WTC11 (cell line): ENCODE measurements around the gene EEF1AKMT3. TPM values are rescaled to one million over a fixed set of nuclear protein-coding genes. Genes with fewer than 3 reads are reported as not detected.

Source experiments
- ATAC-seq: fragments of 200-7000 bp; cut with Tn5 transposase; 2 replicates; pipeline ENCODE4 v1.10.0; 2021; ENCODE audit warnings: mild to moderate bottlenecking, moderate library complexity
- CTCF ChIA-PET: fragments of 300-600 bp; sonication (Branson Sonifier 250); formaldehyde crosslinking; loops from one replicate; lab custom pipeline; 2021; ENCODE audit warnings: antibody characterized with exemption; lab: Charles Lee
- POLR2A ChIA-PET: fragments of 350-600 bp; sonication (Branson Sonifier 250); formaldehyde crosslinking; loops from one replicate; lab custom pipeline; 2021; ENCODE audit warnings: antibody characterized with exemption; lab: Charles Lee
- DNase-seq: peaks from one replicate; pipeline ENCODE4 v3.0.0; 2021; ENCODE audit warnings: low spot score
- H3K27ac Mint-ChIP-seq: 2 replicates; pipeline ENCODE4 v1.8.0; 2021; ENCODE audit warnings: mixed read lengths
- H3K27me3 Mint-ChIP-seq: 2 replicates; pipeline ENCODE4 v1.8.0; 2021; ENCODE audit warnings: low read depth, mild to moderate bottlenecking, moderate library complexity, mixed read lengths
- H3K36me3 Mint-ChIP-seq: 2 replicates; pipeline ENCODE4 v1.8.0; 2021; ENCODE audit warnings: mixed read lengths
- H3K4me1 Mint-ChIP-seq: 2 replicates; pipeline ENCODE4 v1.8.0; 2022; ENCODE audit warnings: mixed read lengths
- H3K4me3 Mint-ChIP-seq: 2 replicates; pipeline ENCODE4 v1.8.0; 2021; ENCODE audit warnings: mild to moderate bottlenecking, moderate library complexity, mixed read lengths
- H3K9me3 Mint-ChIP-seq: 2 replicates; pipeline ENCODE4 v1.8.0; 2021; ENCODE audit warnings: mixed read lengths
- CREB1 ChIP-seq: sonication (generic); formaldehyde crosslinking; IDR thresholded peaks from 2 replicates; pipeline ENCODE4 v1.8.0; 2023; ENCODE audit warnings: mild to moderate bottlenecking, missing genetic modification reagents
- FOXJ3 ChIP-seq: sonication (generic); formaldehyde crosslinking; IDR thresholded peaks from 2 replicates; pipeline ENCODE4 v1.9.0; 2021; ENCODE audit warnings: missing genetic modification reagents, mild to moderate bottlenecking, borderline replicate concordance
- GABPB1 ChIP-seq: sonication (generic); formaldehyde crosslinking; IDR thresholded peaks from 2 replicates; pipeline ENCODE4 v1.8.1; 2023; ENCODE audit warnings: mild to moderate bottlenecking, missing genetic modification reagents
- PRRX2 ChIP-seq: fragments of 250-450 bp; sonication (Bioruptor Pico); IDR thresholded peaks from 2 replicates; pipeline ENCODE4 v1.8.0; 2021; ENCODE audit warnings: mild to moderate bottlenecking
- RORB ChIP-seq: fragments of 250-450 bp; sonication (Bioruptor Pico); IDR thresholded peaks from 2 replicates; pipeline ENCODE4 v1.9.0; 2021; ENCODE audit warnings: mild to moderate bottlenecking
- SP1 ChIP-seq: sonication (generic); formaldehyde crosslinking; conservative IDR thresholded peaks from 2 replicates; pipeline ENCODE4 v1.8.1; 2022; ENCODE audit warnings: missing genetic modification reagents
- TCF7 ChIP-seq: sonication (generic); formaldehyde crosslinking; IDR thresholded peaks from 2 replicates; pipeline ENCODE4 v1.8.0; 2022; ENCODE audit warnings: mild to moderate bottlenecking, low read depth, missing genetic modification reagents, moderate library complexity
- TEAD1 ChIP-seq: sonication (generic); formaldehyde crosslinking; IDR thresholded peaks from 2 replicates; pipeline ENCODE4 v1.8.0; 2022; ENCODE audit warnings: mild to moderate bottlenecking, missing genetic modification reagents
- TP53 ChIP-seq: sonication (generic); formaldehyde crosslinking; IDR thresholded peaks from 2 replicates; pipeline ENCODE4 v1.8.1; 2023; ENCODE audit warnings: mild to moderate bottlenecking, missing genetic modification reagents
- ZBTB21 ChIP-seq: sonication (generic); formaldehyde crosslinking; IDR thresholded peaks from 2 replicates; pipeline ENCODE4 v1.8.1; 2023; ENCODE audit warnings: mild to moderate bottlenecking, missing genetic modification reagents, borderline replicate concordance
- ZNF121 ChIP-seq: sonication (generic); formaldehyde crosslinking; IDR thresholded peaks from 2 replicates; pipeline ENCODE4 v1.8.0; 2023; ENCODE audit warnings: missing genetic modification reagents
- ZNF219 ChIP-seq: sonication (generic); formaldehyde crosslinking; IDR thresholded peaks from 2 replicates; pipeline ENCODE4 v1.8.0; 2023; ENCODE audit warnings: missing genetic modification reagents, mild to moderate bottlenecking, borderline replicate concordance
- total RNA-seq: library from RNA; stranded (reverse); gene quantifications from 3 replicates; pipeline ENCODE4 v1.2.3, GENCODE V29; 2021
- TF ChIP-seq, protein P1 (sequence below): sonication (generic); formaldehyde crosslinking; IDR thresholded peaks from 2 replicates; pipeline ENCODE4 v1.8.1; 2022; ENCODE audit warnings: mild to moderate bottlenecking, moderate library complexity, missing genetic modification reagents
- TF ChIP-seq, protein P2 (sequence below): sonication (generic); formaldehyde crosslinking; IDR thresholded peaks from 2 replicates; pipeline ENCODE4 v1.8.0; 2022; ENCODE audit warnings: mild to moderate bottlenecking, missing genetic modification reagents
- TF ChIP-seq, protein P3 (sequence below): sonication (generic); formaldehyde crosslinking; IDR thresholded peaks from 2 replicates; pipeline ENCODE4 v1.8.1; 2022; ENCODE audit warnings: low read depth, missing genetic modification reagents, borderline replicate concordance
- TF ChIP-seq, protein P4 (sequence below): sonication (generic); formaldehyde crosslinking; IDR thresholded peaks from 2 replicates; pipeline ENCODE4 v1.8.0; 2022; ENCODE audit warnings: mild to moderate bottlenecking, missing genetic modification reagents
- TF ChIP-seq, protein P5 (sequence below): sonication (generic); formaldehyde crosslinking; IDR thresholded peaks from 2 replicates; pipeline ENCODE4 v1.8.1; 2023; ENCODE audit warnings: mild to moderate bottlenecking, moderate library complexity, missing genetic modification reagents
- TF ChIP-seq, protein P6 (sequence below): fragments of 200-600 bp; IDR thresholded peaks from 2 replicates; pipeline ENCODE4 v1.8.0; 2022; ENCODE audit warnings: antibody characterized with exemption
- TF ChIP-seq, protein P7 (sequence below): sonication (generic); formaldehyde crosslinking; IDR thresholded peaks from 2 replicates; pipeline ENCODE4 v1.8.0; 2022; ENCODE audit warnings: mild to moderate bottlenecking, missing genetic modification reagents
- TF ChIP-seq, protein P8 (sequence below): sonication (generic); formaldehyde crosslinking; IDR thresholded peaks from 2 replicates; pipeline ENCODE4 v1.8.1; 2023; ENCODE audit warnings: mild to moderate bottlenecking, missing genetic modification reagents
- TF ChIP-seq, protein P9 (sequence below): sonication (generic); formaldehyde crosslinking; IDR thresholded peaks from 2 replicates; pipeline ENCODE4 v1.8.1; 2022; ENCODE audit warnings: mild to moderate bottlenecking, missing genetic modification reagents, moderate library complexity, borderline replicate concordance

The EEF1AKMT3 gene
- total RNA-seq, 1 experiment from 2014 or later = 3.2 TPM

DNA sequence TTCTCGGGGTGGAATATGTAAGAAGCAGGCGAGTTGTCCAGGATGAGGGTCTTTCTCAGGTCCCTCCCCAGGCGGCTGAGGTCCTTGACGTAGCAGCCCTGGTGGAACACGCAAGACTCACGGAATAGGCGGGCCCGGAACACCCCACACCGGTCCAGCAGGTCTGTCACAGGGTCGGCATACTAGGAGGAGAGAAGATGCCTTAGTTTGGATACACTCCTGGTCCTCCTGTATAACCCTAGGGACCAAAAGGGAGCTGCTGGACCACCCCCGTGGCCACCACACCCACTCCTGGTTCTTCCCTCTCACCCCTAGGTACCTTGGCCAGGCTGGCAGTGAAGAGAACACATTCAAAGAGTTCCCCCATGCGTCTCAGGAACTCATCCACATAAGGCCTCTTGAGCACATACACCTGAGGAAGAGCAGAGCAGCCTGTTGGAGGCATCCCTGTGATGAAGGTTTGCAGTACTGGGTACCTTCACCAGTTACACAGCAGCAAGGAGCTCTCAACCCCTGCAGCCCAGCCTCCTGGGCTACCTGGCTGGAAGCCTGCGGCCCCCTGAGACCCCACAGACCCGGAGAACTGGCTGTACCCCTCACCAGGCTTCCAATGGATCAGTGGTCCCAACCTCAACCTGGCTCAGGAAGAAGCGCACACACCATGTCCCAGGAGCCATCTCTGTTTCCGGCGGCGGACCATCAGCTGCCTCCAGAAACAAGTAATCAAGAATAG is 51.7 kb downstream of the EEF1AKMT3 start:
- DNase-seq = no peak
- Mint-ChIP-seq H3K36me3 (peaks cover 65% of the 10 kb centered on the region), H3K27ac (no peak overlapping the region), H3K4me3 (no peak overlapping the region), H3K4me1 (no peaks in the 10 kb centered on the region), H3K27me3 (no peaks in the 10 kb centered on the region), H3K9me3 (no peaks in the 10 kb centered on the region)
- no peak for ATAC-seq
- ChIA-PET CTCF (interaction anchor here (3.5 kb wide), 1 partner anchor 9 kb away, joined by 14 read pairs; no protein-coding TSS in a partner anchor), POLR2A (interaction anchor here (0.9 kb wide), 1 partner anchor 42 kb away, joined by 3 read pairs; no protein-coding TSS in a partner anchor)
- no peak for TF ChIP-seq PRRX2 (CRISPR knock-in tag)
- TF ChIP-seq, protein P1, sequence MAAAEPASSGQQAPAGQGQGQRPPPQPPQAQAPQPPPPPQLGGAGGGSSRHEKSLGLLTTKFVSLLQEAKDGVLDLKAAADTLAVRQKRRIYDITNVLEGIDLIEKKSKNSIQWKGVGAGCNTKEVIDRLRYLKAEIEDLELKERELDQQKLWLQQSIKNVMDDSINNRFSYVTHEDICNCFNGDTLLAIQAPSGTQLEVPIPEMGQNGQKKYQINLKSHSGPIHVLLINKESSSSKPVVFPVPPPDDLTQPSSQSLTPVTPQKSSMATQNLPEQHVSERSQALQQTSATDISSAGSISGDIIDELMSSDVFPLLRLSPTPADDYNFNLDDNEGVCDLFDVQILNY (CRISPR knock-in tag) = no peak
- TF ChIP-seq, protein P2, sequence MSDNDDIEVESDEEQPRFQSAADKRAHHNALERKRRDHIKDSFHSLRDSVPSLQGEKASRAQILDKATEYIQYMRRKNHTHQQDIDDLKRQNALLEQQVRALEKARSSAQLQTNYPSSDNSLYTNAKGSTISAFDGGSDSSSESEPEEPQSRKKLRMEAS (CRISPR knock-in tag) = no peak
- TF ChIP-seq ZBTB21 = no peak
- TF ChIP-seq, protein P3, sequence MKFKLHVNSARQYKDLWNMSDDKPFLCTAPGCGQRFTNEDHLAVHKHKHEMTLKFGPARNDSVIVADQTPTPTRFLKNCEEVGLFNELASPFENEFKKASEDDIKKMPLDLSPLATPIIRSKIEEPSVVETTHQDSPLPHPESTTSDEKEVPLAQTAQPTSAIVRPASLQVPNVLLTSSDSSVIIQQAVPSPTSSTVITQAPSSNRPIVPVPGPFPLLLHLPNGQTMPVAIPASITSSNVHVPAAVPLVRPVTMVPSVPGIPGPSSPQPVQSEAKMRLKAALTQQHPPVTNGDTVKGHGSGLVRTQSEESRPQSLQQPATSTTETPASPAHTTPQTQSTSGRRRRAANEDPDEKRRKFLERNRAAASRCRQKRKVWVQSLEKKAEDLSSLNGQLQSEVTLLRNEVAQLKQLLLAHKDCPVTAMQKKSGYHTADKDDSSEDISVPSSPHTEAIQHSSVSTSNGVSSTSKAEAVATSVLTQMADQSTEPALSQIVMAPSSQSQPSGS = no peak
- no peak for TF ChIP-seq FOXJ3
- TF ChIP-seq, protein P4, sequence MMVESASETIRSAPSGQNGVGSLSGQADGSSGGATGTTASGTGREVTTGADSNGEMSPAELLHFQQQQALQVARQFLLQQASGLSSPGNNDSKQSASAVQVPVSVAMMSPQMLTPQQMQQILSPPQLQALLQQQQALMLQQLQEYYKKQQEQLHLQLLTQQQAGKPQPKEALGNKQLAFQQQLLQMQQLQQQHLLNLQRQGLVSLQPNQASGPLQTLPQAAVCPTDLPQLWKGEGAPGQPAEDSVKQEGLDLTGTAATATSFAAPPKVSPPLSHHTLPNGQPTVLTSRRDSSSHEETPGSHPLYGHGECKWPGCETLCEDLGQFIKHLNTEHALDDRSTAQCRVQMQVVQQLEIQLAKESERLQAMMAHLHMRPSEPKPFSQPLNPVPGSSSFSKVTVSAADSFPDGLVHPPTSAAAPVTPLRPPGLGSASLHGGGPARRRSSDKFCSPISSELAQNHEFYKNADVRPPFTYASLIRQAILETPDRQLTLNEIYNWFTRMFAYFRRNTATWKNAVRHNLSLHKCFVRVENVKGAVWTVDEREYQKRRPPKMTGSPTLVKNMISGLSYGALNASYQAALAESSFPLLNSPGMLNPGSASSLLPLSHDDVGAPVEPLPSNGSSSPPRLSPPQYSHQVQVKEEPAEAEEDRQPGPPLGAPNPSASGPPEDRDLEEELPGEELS (CRISPR knock-in tag) = no peak
- TF ChIP-seq TEAD1 = no peak
- TF ChIP-seq TP53 (CRISPR knock-in tag) = no peak

DNA sequence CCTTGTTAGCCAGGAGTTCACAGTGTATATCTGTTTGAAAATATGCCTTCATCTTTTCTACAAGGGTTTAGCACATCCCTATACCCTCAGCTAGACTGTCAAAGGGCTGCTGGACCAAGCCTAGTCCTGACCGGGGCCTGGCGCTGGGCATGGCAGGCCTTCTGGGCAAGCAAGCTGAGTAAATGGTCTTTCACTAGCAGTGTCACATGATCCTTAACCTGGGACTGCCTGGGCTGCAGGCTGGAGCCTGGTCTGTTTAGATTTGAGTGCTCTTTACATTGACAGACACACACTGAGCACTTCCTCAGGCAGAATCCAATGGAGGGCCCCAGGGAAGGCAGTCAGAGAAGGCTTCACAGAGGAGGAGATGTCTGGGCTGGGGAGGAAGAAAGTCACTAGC is 53.0 kb downstream of the EEF1AKMT3 start:
- ChIA-PET POLR2A (interaction anchor here (0.9 kb wide), 1 partner anchor 40 kb away, joined by 3 read pairs; no protein-coding TSS in a partner anchor), CTCF (interaction anchor here (1.2 to 3.5 kb wide), 2 partner anchors 10 to 23 kb away, joined by 3 to 14 read pairs; no protein-coding TSS in a partner anchor)
- H3K27ac Mint-ChIP-seq = no peak overlapping the region
- peaks cover 2% of the 10 kb centered on the region; the same call in 1 of the 2 replicates for H3K4me1 Mint-ChIP-seq
- DNase-seq = no peak
- H3K4me3 Mint-ChIP-seq = no peak overlapping the region
- H3K27me3 Mint-ChIP-seq = no peaks in the 10 kb centered on the region
- H3K9me3 Mint-ChIP-seq = no peaks in the 10 kb centered on the region
- ATAC-seq = no peak
- H3K36me3 Mint-ChIP-seq = peaks cover 65% of the 10 kb centered on the region
- TF ChIP-seq, protein P5, sequence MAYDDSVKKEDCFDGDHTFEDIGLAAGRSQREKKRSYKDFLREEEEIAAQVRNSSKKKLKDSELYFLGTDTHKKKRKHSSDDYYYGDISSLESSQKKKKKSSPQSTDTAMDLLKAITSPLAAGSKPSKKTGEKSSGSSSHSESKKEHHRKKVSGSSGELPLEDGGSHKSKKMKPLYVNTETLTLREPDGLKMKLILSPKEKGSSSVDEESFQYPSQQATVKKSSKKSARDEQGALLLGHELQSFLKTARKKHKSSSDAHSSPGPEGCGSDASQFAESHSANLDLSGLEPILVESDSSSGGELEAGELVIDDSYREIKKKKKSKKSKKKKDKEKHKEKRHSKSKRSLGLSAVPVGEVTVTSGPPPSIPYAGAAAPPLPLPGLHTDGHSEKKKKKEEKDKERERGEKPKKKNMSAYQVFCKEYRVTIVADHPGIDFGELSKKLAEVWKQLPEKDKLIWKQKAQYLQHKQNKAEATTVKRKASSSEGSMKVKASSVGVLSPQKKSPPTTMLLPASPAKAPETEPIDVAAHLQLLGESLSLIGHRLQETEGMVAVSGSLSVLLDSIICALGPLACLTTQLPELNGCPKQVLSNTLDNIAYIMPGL (CRISPR knock-in tag) = no peak
- TF ChIP-seq GABPB1 (no peak), ZNF121 (no peak), ZNF219 (CRISPR knock-in tag) (no peak), RORB (CRISPR knock-in tag) (no peak), TCF7 (CRISPR knock-in tag) (no peak), CREB1 (CRISPR knock-in tag) (no peak), SP1 (CRISPR knock-in tag) (no peak)
- TF ChIP-seq, protein P6, sequence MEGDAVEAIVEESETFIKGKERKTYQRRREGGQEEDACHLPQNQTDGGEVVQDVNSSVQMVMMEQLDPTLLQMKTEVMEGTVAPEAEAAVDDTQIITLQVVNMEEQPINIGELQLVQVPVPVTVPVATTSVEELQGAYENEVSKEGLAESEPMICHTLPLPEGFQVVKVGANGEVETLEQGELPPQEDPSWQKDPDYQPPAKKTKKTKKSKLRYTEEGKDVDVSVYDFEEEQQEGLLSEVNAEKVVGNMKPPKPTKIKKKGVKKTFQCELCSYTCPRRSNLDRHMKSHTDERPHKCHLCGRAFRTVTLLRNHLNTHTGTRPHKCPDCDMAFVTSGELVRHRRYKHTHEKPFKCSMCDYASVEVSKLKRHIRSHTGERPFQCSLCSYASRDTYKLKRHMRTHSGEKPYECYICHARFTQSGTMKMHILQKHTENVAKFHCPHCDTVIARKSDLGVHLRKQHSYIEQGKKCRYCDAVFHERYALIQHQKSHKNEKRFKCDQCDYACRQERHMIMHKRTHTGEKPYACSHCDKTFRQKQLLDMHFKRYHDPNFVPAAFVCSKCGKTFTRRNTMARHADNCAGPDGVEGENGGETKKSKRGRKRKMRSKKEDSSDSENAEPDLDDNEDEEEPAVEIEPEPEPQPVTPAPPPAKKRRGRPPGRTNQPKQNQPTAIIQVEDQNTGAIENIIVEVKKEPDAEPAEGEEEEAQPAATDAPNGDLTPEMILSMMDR = no peak
- TF ChIP-seq, protein P7, sequence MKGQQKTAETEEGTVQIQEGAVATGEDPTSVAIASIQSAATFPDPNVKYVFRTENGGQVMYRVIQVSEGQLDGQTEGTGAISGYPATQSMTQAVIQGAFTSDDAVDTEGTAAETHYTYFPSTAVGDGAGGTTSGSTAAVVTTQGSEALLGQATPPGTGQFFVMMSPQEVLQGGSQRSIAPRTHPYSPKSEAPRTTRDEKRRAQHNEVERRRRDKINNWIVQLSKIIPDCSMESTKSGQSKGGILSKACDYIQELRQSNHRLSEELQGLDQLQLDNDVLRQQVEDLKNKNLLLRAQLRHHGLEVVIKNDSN = no peak
- TF ChIP-seq, protein P8, sequence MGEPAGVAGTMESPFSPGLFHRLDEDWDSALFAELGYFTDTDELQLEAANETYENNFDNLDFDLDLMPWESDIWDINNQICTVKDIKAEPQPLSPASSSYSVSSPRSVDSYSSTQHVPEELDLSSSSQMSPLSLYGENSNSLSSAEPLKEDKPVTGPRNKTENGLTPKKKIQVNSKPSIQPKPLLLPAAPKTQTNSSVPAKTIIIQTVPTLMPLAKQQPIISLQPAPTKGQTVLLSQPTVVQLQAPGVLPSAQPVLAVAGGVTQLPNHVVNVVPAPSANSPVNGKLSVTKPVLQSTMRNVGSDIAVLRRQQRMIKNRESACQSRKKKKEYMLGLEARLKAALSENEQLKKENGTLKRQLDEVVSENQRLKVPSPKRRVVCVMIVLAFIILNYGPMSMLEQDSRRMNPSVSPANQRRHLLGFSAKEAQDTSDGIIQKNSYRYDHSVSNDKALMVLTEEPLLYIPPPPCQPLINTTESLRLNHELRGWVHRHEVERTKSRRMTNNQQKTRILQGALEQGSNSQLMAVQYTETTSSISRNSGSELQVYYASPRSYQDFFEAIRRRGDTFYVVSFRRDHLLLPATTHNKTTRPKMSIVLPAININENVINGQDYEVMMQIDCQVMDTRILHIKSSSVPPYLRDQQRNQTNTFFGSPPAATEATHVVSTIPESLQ (CRISPR knock-in tag) = no peak
- TF ChIP-seq, protein P1 (CRISPR knock-in tag) = no peak
- TF ChIP-seq, protein P9, sequence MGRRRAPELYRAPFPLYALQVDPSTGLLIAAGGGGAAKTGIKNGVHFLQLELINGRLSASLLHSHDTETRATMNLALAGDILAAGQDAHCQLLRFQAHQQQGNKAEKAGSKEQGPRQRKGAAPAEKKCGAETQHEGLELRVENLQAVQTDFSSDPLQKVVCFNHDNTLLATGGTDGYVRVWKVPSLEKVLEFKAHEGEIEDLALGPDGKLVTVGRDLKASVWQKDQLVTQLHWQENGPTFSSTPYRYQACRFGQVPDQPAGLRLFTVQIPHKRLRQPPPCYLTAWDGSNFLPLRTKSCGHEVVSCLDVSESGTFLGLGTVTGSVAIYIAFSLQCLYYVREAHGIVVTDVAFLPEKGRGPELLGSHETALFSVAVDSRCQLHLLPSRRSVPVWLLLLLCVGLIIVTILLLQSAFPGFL (CRISPR knock-in tag) = no peak
